NOMO-1 treated with DMSO at 0.1 percent for 48 hours (cell line): ENCODE measurements around the gene KIAA1328.

Source experiments
- DNase-seq: peaks from one replicate; lab custom pipeline; 2025; ENCODE audit not compliant: unreplicated experiment; lab: John Stamatoyannopoulos, UW

The KIAA1328 gene

GRCh38 chr18:36942264-36942663, 113.3 kb downstream of the KIAA1328 start:
- DNase-seq, result peak; percentile 45

GRCh38 chr18:36947820-36948348, 119.0 kb downstream of the KIAA1328 start:
- DNase-seq, result no peak

- DNase-seq, result no peak
These were observed 121.4 kb downstream of the KIAA1328 start for GRCh38 chr18:36950282-36950681.

DNA sequence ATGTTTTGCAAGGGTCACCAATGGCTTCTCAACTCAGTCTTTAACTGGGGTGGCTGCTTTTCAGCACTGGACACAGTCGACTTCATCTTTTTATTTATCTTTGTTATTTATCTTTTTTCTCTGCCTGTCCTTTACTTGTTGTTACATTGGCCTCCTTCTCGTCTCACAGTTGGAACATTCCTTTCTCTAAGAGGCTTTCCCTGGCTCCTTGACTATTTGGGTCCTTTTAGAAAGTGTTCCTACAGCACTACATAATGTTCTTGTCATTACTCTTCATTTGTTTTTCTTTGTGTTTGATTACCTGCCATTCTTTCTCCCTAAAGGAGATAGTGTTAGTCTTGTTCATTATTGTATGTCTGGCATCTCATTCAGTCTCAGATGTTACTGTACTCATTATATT, 122.0 kb downstream of the KIAA1328 start:
- DNase-seq, result no peak

- DNase-seq, result no peak
These were observed 124.1 kb downstream of the KIAA1328 start for GRCh38 chr18:36953047-36953446.

DNA sequence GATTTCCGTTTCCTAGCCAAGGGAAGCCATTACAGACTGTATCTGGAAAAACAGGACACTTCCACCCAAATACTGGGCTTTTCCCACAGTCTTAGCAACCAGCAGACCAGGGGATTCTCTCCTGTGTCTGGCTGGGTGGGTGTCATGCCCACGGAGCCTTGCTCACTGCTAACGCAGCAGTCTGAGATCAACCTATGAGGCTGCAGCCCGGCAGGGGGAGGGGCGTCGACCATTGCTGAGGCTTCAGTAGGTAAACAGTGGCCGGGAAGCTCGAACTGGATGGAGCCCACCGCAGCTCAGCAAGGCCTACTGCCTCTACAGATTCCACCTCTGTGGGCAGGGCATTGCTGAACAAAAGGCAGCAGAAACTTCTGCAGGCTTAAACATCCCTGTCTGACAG, 131.1 kb downstream of the KIAA1328 start:
- no peak for DNase-seq

DNA sequence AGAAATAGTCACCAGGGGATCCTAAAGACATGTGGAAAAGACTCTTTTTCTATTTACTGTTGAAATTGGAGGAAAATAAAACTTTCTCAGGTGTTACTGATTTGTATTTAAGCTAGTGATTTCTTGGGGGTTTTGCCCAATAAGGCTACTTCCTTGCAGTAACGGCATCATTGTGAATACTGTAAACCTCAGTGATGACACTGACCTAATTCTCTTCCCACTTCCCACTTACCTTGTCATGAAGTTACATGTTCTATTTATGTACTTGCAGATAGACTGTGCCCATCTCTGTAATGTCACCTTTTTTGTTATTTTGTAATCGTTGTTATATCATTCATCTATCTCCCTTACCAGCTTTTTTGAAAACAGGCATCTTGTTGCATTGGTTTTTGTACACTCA, 134.5 kb downstream of the KIAA1328 start:
- DNase-seq, result no peak

- no peak for DNase-seq
These were observed 145.8 kb downstream of the KIAA1328 start for GRCh38 chr18:36974686-36975085.

GRCh38 chr18:36977121-36977520, 148.2 kb downstream of the KIAA1328 start:
- no peak for DNase-seq

DNA sequence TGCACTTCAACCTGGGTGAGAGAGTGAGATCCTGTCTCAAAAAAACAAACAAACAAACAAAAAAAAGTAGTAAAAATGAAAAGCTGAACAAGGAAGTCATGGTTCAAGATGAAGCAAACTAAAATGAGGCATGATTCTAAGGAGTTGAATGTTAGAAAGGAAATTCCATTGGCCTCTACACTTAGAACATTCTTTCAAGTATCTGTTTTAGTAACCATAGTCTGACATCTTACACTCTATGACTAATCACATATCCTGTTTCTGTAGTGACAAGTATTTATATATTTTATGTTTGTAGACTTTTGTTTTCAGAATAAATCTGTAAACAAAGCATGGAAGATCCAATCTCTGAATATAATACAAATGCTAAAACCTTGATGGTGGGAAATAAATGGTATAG, 164.1 kb downstream of the KIAA1328 start:
- no peak for DNase-seq

DNA sequence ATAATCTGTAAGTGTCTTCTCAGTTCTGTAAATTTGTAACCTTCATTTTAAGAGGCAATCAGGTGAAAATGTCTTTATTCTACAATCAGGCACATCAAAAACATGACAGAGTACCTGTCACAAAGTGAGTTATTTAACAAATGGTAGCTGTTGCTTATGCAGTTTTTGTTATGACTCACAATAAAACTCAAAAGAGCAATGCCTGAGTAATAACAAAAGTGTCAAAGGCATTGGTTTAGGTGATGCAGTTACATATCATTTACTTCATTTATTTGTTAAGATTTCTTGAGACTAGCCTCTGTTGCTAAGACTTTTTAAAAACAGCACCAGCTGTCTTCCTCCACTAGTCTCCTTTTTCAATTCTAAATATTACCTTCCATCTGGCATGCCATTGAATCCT, 177.8 kb downstream of the KIAA1328 start:
- DNase-seq, result no peak

- DNase-seq, result no peak
These were observed 183.5 kb downstream of the KIAA1328 start for GRCh38 chr18:37012452-37012851.

DNA sequence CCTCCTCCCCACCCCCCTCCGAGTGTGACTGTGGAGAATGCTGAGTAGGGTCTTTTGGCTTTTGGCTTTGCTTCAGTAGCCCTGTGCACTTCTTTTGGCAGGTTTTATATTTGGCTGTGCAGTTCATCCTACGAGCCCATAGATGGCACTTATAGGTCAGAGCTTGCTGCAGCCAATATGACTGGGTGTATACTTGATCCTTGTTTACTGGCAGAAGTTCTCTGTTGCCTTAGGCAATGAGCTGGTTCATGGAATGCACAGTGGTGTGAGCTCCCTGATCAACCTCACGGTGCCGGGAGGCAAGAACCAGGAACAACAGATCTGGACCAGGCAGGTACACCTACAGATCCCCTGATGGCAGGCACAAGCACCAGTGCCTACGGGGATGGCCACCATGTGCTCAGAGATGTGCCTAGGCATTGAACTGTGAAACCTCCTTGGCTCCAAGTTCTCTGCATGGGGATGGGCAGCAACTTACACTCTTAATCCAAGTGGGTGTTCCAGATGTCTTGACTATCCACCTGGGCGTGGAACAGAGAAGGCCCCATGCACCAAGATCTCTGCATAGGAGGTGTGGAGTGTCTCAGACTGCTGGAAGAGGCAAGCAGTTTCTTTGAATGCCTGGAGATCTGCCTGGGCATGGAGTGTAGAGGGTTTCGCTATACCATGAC, 190.4 kb downstream of the KIAA1328 start:
- DNase-seq, result no peak

DNA sequence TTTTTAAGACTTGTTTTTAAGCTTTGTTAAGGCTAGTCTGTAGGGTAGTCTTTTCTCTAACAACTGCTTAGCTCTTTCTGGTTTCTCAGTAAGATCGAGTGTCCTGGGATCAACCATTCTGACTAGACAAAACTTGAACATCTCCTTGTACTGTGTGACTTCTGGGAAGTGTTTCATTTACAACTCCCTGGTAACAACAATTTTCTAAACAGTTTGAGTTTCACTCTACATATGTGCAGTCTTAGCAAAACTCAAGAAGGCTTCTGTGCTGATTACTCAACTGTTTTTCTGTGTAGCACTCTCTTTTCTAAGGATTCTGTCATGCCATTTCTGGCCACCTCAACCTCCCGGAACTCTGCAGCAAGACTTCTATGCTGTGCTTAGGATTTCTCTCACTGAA, 204.5 kb downstream of the KIAA1328 start:
- no peak for DNase-seq

GRCh38 chr18:37042381-37042780, 213.5 kb downstream of the KIAA1328 start:
- no peak for DNase-seq

DNA sequence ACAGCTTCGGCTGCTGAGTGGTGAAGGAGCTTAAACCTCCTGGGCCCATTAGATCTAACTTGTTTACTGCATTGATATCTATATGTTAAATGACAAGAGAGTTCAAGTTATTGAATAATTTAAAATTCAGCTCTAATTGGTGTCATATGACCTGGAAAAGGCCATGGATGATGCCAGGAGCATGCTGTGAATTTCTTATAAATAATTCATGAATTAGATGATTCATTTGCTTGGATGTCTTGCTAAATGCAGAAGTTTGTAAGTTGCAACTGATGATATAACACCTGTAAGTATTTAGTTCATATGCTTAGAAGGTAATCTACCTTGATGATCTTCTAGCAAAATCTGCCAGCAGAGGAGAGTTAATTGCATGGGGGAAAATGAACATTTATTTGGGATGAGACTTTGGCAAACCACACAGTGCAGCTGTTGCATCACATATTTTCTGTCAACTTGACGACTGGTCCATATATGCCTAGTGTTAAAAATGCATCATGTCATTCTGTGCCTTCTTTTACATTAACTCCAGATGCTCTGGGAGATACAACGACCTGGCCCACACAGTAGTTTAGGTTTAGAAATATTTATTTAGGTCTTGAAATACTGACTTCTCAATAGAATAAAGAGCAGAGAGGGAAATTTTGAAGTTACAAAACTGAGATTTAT, 226.3 kb downstream of the KIAA1328 start:
- no peak for DNase-seq

- DNase-seq, result no peak
These were observed 235.3 kb downstream of the KIAA1328 start for GRCh38 chr18:37064187-37064586.

DNA sequence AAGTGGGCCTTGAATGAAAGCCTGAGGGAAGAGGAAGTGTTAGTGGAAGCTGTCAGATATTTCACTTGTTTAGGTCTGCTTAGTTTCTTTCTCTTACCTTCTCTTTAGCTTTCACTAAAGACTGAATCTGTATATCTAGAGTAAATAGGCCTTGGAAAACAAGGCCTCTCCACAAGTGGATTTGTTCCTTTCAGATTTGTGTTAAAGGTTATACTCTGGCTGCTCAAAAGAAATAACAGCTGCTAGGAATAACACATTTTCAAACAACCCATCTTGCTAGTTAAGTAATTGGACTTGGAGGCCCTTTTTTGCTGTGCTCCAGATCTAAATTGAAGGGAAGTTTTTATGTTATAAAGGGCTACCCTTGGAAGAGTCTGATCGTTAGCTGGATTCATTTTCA, 236.3 kb downstream of the KIAA1328 start:
- no peak for DNase-seq

GRCh38 chr18:37084912-37085311, 256.0 kb downstream of the KIAA1328 start:
- no peak for DNase-seq

- DNase-seq, result no peak
These were observed 256.4 kb downstream of the KIAA1328 start for GRCh38 chr18:37085362-37085761.

- no peak for DNase-seq
These were observed 279.0 kb downstream of the KIAA1328 start for GRCh38 chr18:37107748-37108522.

DNA sequence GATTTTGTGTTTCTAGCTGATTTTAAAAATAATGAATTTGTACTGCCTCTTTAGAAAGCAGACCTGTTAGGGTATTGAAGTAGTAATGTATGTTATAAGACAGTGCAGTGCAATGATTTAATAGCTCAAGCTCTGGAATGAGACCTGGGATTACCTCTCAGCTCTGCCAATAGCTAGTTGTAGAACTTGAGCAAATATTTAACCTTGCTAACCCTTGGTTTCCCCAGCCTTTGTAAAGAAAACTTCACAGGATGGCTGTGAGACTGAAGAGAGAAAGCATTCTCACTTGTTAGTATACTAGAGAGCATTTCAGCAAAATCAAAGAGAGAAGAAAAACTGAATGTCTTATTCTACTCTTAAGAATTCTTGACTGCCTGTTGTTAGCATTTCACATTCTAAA, 293.9 kb downstream of the KIAA1328 start:
- DNase-seq, result no peak
